SH-SY5Y (cell line): Measurements from ENCODE around the gene HCRTR1.

ENCODE experiments used
- GATA2 ChIP-seq: IDR thresholded peaks from 2 replicates; pipeline ENCODE4 v1.6.1; 2011; ENCODE audit warnings: mild to moderate bottlenecking, low read depth, low read length
- GATA3 ChIP-seq: IDR thresholded peaks from 2 replicates; pipeline ENCODE4 v1.6.1; 2011; ENCODE audit warnings: low read depth, mild to moderate bottlenecking, low read length, moderate library complexity

GRCh38 chr1:31657972-31658510 is 40.6 kb downstream of the HCRTR1 start:
- no peak for TF ChIP-seq GATA2
- no peak for TF ChIP-seq GATA3
